ENCODE results near the gene ELAVL2.

ELAVL2 gene

DNA sequence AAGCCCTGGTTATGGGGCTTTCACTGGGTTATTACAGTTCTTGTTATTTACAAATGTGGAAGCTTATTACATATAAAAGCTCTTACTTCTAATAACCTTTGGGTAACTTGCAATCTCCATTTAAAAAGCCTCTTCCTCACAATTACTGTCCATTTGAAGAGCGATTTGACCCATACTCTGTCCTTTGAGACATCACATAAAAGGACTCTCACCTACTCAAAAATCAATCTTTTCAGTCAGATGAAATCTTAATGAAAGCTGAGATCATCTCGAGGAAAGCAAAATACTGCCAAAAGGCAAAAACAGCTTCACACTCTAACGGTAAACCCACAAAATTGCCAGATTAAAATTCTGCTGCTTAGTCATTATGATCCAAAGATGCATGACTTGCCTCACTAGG lies 29.8 kb downstream of the ELAVL2 start:
- POLR2A ChIA-PET, result no interaction called here
- H3K4me3 ChIP-seq (ENCODE audit: low read depth, low read length), result no peak overlapping the region
- CTCF ChIA-PET, result no interaction called here
- TF ChIP-seq, protein P1, sequence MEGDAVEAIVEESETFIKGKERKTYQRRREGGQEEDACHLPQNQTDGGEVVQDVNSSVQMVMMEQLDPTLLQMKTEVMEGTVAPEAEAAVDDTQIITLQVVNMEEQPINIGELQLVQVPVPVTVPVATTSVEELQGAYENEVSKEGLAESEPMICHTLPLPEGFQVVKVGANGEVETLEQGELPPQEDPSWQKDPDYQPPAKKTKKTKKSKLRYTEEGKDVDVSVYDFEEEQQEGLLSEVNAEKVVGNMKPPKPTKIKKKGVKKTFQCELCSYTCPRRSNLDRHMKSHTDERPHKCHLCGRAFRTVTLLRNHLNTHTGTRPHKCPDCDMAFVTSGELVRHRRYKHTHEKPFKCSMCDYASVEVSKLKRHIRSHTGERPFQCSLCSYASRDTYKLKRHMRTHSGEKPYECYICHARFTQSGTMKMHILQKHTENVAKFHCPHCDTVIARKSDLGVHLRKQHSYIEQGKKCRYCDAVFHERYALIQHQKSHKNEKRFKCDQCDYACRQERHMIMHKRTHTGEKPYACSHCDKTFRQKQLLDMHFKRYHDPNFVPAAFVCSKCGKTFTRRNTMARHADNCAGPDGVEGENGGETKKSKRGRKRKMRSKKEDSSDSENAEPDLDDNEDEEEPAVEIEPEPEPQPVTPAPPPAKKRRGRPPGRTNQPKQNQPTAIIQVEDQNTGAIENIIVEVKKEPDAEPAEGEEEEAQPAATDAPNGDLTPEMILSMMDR (IDR thresholded peaks at IDR 0.05; ENCODE audit: insufficient read depth, low read length, missing control alignments), result no peak
- DNase-seq (ENCODE audit: low read depth, low spot score), result no peak

DNA sequence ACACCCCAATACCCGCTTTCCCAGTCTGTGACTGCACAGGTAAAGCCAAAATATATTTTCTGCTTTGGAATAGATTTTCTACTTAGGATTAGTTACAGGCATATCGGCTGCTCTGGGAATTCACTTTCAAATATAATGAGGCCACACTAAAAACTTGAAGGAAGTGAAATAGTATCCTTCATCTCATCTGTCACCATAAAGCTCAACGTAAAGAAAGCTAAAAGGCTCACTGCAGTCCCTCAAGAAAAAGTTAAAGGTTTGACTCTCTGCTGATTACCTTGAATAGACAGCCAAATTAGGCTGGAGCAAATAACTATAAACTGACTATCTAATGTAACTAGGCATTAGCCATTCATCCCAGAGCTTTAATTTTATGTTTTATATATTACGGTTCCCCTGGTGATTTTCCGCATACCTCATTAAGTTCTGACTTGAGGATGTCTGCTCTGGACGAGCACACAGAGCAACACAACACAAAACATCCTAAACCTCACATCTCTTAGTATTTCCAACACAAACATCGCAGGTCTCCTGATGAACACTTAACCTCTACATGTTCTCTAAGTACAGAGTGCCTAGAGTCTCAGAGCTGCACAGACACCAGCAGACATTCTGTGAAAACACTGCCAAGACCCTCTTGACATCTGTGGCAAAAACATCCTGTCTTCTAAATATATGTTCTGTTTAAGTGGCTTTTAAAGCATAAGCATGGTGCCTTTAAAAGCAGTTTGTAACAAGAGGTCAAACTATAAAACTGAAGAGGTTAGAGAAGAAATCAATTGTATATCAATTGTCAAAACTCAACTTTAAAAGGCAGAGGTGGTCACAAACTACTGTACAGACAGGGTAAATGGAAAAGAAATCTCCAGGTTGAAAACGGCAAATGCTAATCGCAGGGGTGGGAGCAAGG lies 35.4 kb downstream of the ELAVL2 start:
- CTCF ChIA-PET, result no interaction called here
- POLR2A ChIA-PET, result no interaction called here
- no peak overlapping the region for H3K4me3 ChIP-seq (ENCODE audit: low read depth, low read length)
- TF ChIP-seq, protein P1 (IDR thresholded peaks at IDR 0.05; ENCODE audit: insufficient read depth, low read length, missing control alignments), result no peak
- no peak for DNase-seq (ENCODE audit: low read depth, low spot score)

DNA sequence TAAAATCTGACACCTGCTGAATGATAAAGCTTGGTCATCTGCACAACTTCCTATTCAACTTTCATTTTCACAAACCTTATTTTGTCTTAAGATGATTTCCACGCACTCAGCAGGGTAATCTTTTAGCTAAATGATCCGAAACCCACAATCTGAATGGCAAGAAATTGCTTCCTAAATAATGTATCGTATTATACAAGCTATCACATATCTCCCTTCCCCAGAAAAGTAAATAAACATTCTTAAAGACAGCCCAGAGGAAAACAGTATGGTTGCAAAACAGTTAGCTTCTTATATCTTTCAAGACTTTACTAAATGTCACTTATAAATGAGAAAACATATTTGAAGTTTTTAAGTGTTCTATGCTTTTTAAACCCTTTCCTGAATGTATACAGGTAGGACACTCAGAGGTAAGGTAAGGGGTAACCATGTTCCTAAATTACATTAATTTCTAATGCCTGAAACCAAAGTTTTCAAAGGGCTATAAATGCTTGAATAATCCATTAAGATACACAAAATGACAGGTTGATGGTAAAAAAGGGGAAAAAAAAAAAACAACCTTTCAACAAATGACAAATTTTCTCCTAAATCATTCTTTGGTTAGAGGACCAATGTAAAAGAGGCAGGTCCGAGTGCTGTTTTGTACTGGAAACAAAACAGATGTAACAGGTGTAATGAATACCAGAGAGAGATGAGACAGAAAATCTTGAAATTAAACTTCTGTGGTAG lies 36.3 kb downstream of the ELAVL2 start:
- ChIA-PET CTCF (no interaction called here), POLR2A (no interaction called here)
- DNase-seq (ENCODE audit: low read depth, low spot score), result no peak
- H3K4me3 ChIP-seq (ENCODE audit: low read depth, low read length), result no peak overlapping the region
- TF ChIP-seq, protein P1 (IDR thresholded peaks at IDR 0.05; ENCODE audit: insufficient read depth, low read length, missing control alignments), result no peak

DNA sequence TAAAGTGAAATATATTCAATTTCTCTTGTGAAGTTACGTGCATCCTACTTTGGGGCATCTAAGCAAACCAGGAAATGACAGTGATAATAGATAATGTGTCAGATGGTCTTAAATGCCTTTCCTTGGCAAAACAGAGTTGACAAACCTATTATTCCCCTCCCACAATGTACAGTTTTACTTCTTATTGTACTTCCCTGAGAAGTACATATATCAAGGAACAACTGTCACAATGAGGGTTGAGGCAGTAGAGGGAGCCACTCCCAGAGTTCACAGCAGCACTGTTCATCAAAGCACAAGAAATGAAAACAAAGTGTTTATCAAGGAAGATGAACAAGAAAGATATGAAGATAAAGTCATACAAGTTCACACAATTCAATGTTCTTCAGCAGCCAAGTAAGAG lies 41.1 kb downstream of the ELAVL2 start:
- TF ChIP-seq, protein P1 (IDR thresholded peaks at IDR 0.05; ENCODE audit: insufficient read depth, low read length, missing control alignments), result no peak
- ChIA-PET POLR2A (no interaction called here), CTCF (no interaction called here)
- H3K4me3 ChIP-seq (ENCODE audit: low read depth, low read length), result no peak overlapping the region
- DNase-seq (ENCODE audit: low read depth, low spot score), result no peak

DNA sequence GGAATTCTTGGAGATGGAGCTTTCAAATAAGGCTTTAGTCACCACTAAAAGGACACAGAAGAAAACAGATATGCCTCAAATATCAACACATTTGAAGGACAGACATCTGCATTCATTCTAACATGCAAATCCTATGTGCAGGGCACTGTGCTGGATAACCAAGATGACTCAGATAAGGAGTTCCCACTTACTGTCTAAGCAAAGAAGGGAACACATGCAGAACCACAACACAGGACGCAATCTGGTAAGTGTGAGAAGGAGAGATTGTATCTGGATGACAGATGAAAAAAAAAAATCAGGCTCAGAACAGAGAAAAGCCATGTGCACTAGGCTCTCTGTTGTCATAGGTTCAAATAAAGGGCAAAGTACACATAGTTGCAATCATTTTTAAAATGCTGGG lies 42.5 kb downstream of the ELAVL2 start:
- TF ChIP-seq, protein P1 (IDR thresholded peaks at IDR 0.05; ENCODE audit: insufficient read depth, low read length, missing control alignments), result no peak
- H3K4me3 ChIP-seq (ENCODE audit: low read depth, low read length), result no peak overlapping the region
- DNase-seq (ENCODE audit: low read depth, low spot score), result no peak
- CTCF ChIA-PET, result no interaction called here
- POLR2A ChIA-PET, result no interaction called here

DNA sequence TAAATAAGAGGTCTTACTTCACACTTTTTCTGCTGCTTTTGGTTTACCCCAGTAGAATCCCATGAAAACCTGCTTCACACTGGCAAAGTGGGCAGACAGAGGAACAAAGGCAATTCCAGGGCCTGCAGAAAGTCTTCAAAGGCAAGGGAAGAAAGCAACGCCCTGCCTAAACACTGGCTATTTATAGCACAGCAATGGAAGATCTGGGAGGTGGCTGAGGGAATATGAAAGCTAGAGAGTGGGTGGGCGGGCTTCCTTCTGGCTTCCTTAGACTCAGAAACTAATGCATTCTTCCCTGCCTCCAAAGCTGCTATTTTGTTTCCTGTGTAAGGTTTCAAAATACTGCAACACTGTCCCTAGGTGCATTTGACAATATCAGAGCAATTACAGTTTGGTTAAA lies 46.8 kb downstream of the ELAVL2 start:
- TF ChIP-seq, protein P1 (IDR thresholded peaks at IDR 0.05; ENCODE audit: insufficient read depth, low read length, missing control alignments), result no peak
- no peak overlapping the region for H3K4me3 ChIP-seq (ENCODE audit: low read depth, low read length)
- POLR2A ChIA-PET, result no interaction called here
- CTCF ChIA-PET, result no interaction called here
- DNase-seq (ENCODE audit: low read depth, low spot score), result no peak

Measured in AG04449 (cell line).